Measurements from ENCODE around the gene NKD2. TPM values are rescaled to one million over a fixed set of nuclear protein-coding genes. Genes with fewer than 3 reads are reported as not detected.

Gene NKD2
- total and polyA plus RNA-seq, 8 donors: 1.8 to 13.6 (median 7.9) TPM; not detected in 2

- DNase-seq: peak in 1 of 2 donors; percentile 4
- intact Hi-C loops (cut with DNase I; ENCODE audit: low total_unique reads): no loop called here
- WGBS, 5 donors: 69 to 85% (median 78%) methylated on average over 12 to 13 of the region's 13 CpGs
- no peaks in the 10 kb centered on the region for H3K9me3 ChIP-seq
- no peak overlapping the region for H3K27ac ChIP-seq
- H3K4me3 ChIP-seq: no peak overlapping the region
- H3K4me1 ChIP-seq: peaks cover 15 to 52% (median 28%) of the 10 kb centered on the region in 4 donors
- no peaks in the 10 kb centered on the region for H3K36me3 ChIP-seq
- peaks cover 0 to 56% (median 14%) of the 10 kb centered on the region in 3 donors for H3K27me3 ChIP-seq
- TF ChIP-seq POLR2A (IDR thresholded peaks at IDR 0.05) (no peak), POLR2AphosphoS5 (IDR thresholded peaks at IDR 0.05) (no peak), EP300 (IDR thresholded peaks at IDR 0.05) (no peak)
- TF ChIP-seq, protein P1, sequence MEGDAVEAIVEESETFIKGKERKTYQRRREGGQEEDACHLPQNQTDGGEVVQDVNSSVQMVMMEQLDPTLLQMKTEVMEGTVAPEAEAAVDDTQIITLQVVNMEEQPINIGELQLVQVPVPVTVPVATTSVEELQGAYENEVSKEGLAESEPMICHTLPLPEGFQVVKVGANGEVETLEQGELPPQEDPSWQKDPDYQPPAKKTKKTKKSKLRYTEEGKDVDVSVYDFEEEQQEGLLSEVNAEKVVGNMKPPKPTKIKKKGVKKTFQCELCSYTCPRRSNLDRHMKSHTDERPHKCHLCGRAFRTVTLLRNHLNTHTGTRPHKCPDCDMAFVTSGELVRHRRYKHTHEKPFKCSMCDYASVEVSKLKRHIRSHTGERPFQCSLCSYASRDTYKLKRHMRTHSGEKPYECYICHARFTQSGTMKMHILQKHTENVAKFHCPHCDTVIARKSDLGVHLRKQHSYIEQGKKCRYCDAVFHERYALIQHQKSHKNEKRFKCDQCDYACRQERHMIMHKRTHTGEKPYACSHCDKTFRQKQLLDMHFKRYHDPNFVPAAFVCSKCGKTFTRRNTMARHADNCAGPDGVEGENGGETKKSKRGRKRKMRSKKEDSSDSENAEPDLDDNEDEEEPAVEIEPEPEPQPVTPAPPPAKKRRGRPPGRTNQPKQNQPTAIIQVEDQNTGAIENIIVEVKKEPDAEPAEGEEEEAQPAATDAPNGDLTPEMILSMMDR (IDR thresholded peaks at IDR 0.05): no peak
These were observed 5.8 kb upstream of the NKD2 start for GRCh38 chr5:1002836-1003235.

- H3K4me1 ChIP-seq: peaks cover 16 to 55% (median 33%) of the 10 kb centered on the region in 4 donors
- TF ChIP-seq POLR2AphosphoS5 (IDR thresholded peaks at IDR 0.05): no peak
- TF ChIP-seq, protein P1 (IDR thresholded peaks at IDR 0.05): no peak
- no peak for TF ChIP-seq EP300 (IDR thresholded peaks at IDR 0.05)
- no peak for TF ChIP-seq POLR2A (IDR thresholded peaks at IDR 0.05)
- DNase-seq: peak; percentile 26 to 75
- no peaks in the 10 kb centered on the region for H3K36me3 ChIP-seq
- no peak overlapping the region for H3K4me3 ChIP-seq
- peak overlapping the region in 2 of 5 donors; percentile 7 to 79 for H3K27ac ChIP-seq
- intact Hi-C loops (cut with DNase I; ENCODE audit: low total_unique reads): no loop called here
- H3K9me3 ChIP-seq: no peaks in the 10 kb centered on the region
- H3K27me3 ChIP-seq: peaks cover 0 to 57% (median 18%) of the 10 kb centered on the region in 3 donors
- 40 to 53% (median 44%) methylated on average over 21 of the region's 21 CpGs for WGBS, 5 donors
These were observed 5.2 kb upstream of the NKD2 start for GRCh38 chr5:1003296-1003937.

- WGBS, 5 donors: 0 to 2% (median 1%) methylated on average over 38 to 87 of the region's 88 CpGs
- no peaks in the 10 kb centered on the region for H3K36me3 ChIP-seq
- DNase-seq: peak; percentile 66 to 89
- H3K4me3 ChIP-seq: peak overlapping the region; percentile 52 to 70 (median 61)
- H3K27ac ChIP-seq: peak overlapping the region; percentile 28 to 79 (median 58)
- TF ChIP-seq EP300 (IDR thresholded peaks at IDR 0.05): no peak
- peak in 1 of 3 donors; percentile 31 for TF ChIP-seq POLR2AphosphoS5 (IDR thresholded peaks at IDR 0.05)
- TF ChIP-seq, protein P1 (IDR thresholded peaks at IDR 0.05): peak in 2 of 7 experiments; percentile 11 to 55
- TF ChIP-seq POLR2A (IDR thresholded peaks at IDR 0.05): no peak
- intact Hi-C loops (cut with DNase I; ENCODE audit: low total_unique reads): no loop called here
- H3K27me3 ChIP-seq: peaks cover 0 to 61% (median 29%) of the 10 kb centered on the region in 3 donors
- H3K4me1 ChIP-seq: peaks cover 28 to 55% (median 45%) of the 10 kb centered on the region in 4 donors
- H3K9me3 ChIP-seq: no peaks in the 10 kb centered on the region
These were observed 3.9 kb upstream of the NKD2 start for GRCh38 chr5:1004461-1005248.

GRCh38 chr5:1005249-1005851 lies 3.3 kb upstream of the NKD2 start:
- intact Hi-C loops (cut with DNase I; ENCODE audit: low total_unique reads): no loop called here
- Histone ChIP-seq H3K4me1 (peaks cover 30 to 59% (median 52%) of the 10 kb centered on the region in 4 donors), H3K27me3 (peaks cover 0 to 65% (median 36%) of the 10 kb centered on the region in 3 donors)

More at GRCh38 chr5:1005249-1005851, 3.3 kb upstream of the NKD2 start:
- no peak for TF ChIP-seq POLR2AphosphoS5 (IDR thresholded peaks at IDR 0.05)
- TF ChIP-seq EP300 (IDR thresholded peaks at IDR 0.05): no peak
- no peak for TF ChIP-seq POLR2A (IDR thresholded peaks at IDR 0.05)
- H3K9me3 ChIP-seq: no peaks in the 10 kb centered on the region
- no peaks in the 10 kb centered on the region for H3K36me3 ChIP-seq
- peak in 1 of 2 donors; percentile 21 for DNase-seq
- peak overlapping the region in 4 of 5 donors; percentile 39 to 79 (median 64) for H3K27ac ChIP-seq
- peak overlapping the region; percentile 52 to 70 (median 61) for H3K4me3 ChIP-seq
- 35 to 83% (median 45%) methylated on average over 21 to 47 of the region's 47 CpGs for WGBS, 5 donors
